DND-41 (cell line): Measurements from ENCODE around the gene FXYD3.

Experiments used
- EZH2 ChIP-seq: IDR thresholded peaks from 3 replicates; pipeline ENCODE4 v1.6.1; 2012; ENCODE audit warnings: borderline replicate concordance, low read depth, mild to moderate bottlenecking, moderate library complexity, low read length, inconsistent platforms; ENCODE audit not compliant: severe bottlenecking
- TF ChIP-seq, protein P1 (sequence below): IDR thresholded peaks from 2 replicates; pipeline ENCODE4 v1.5.1; 2012; ENCODE audit warnings: borderline replicate concordance, low read length, moderate library complexity, mild to moderate bottlenecking; ENCODE audit not compliant: poor library complexity, severe bottlenecking; ENCODE audit errors: extremely low read depth

GRCh38 chr19:35116072-35116801 lies 614 bp downstream of the FXYD3 start:
- TF ChIP-seq, protein P1, sequence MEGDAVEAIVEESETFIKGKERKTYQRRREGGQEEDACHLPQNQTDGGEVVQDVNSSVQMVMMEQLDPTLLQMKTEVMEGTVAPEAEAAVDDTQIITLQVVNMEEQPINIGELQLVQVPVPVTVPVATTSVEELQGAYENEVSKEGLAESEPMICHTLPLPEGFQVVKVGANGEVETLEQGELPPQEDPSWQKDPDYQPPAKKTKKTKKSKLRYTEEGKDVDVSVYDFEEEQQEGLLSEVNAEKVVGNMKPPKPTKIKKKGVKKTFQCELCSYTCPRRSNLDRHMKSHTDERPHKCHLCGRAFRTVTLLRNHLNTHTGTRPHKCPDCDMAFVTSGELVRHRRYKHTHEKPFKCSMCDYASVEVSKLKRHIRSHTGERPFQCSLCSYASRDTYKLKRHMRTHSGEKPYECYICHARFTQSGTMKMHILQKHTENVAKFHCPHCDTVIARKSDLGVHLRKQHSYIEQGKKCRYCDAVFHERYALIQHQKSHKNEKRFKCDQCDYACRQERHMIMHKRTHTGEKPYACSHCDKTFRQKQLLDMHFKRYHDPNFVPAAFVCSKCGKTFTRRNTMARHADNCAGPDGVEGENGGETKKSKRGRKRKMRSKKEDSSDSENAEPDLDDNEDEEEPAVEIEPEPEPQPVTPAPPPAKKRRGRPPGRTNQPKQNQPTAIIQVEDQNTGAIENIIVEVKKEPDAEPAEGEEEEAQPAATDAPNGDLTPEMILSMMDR: no peak
- no peak for TF ChIP-seq EZH2
